Memory B cell (primary cell): ENCODE results near the gene SLC25A33.
"Not testable (repeated sequence)": the region's sequence is repeated elsewhere in the genome, so short reads cannot be mapped to it uniquely, and the experiment has no call there.

Experiments
- ATAC-seq: fragments of 150-1000 bp; cut with Tn5 transposase; 2 replicates; pipeline ENCODE4 v1.10.0; 2021; ENCODE audit warnings: low read depth, mild to moderate bottlenecking, moderate library complexity
- DNase-seq, 2 donors: peaks; one replicate each; pipeline ENCODE4 v3.0.0; 2022; ENCODE audit warnings: low spot score in 2 of 2
- H3K27ac Mint-ChIP-seq: one replicate; pipeline ENCODE4 v1.8.0; 2022; ENCODE audit warnings: mild to moderate bottlenecking, moderate library complexity, mixed read lengths
- H3K27me3 Mint-ChIP-seq: one replicate; pipeline ENCODE4 v1.8.0; 2022; ENCODE audit warnings: mixed read lengths
- H3K36me3 Mint-ChIP-seq: one replicate; pipeline ENCODE4 v1.8.0; 2022; ENCODE audit warnings: mild to moderate bottlenecking, mixed read lengths
- H3K4me1 Mint-ChIP-seq: one replicate; pipeline ENCODE4 v1.8.0; 2022; ENCODE audit warnings: mixed read lengths
- H3K4me3 Mint-ChIP-seq: one replicate; pipeline ENCODE4 v1.8.0; 2022; ENCODE audit warnings: mild to moderate bottlenecking, moderate library complexity, mixed read lengths
- H3K9me3 Mint-ChIP-seq: one replicate; pipeline ENCODE4 v1.8.0; 2022; ENCODE audit warnings: mixed read lengths

The SLC25A33 gene

GRCh38 chr1:9557624-9558023 lies 18.4 kb downstream of the SLC25A33 start:
- Mint-ChIP-seq H3K9me3 (no peaks in the 10 kb centered on the region), H3K27ac (no peak overlapping the region), H3K4me3 (no peak overlapping the region), H3K36me3 (peaks cover 23% of the 10 kb centered on the region), H3K4me1 (peaks cover 13% of the 10 kb centered on the region), H3K27me3 (no peaks in the 10 kb centered on the region)
- DNase-seq (no peak), ATAC-seq (no peak)

- Mint-ChIP-seq H3K9me3 (no peaks in the 10 kb centered on the region), H3K36me3 (peaks cover 23% of the 10 kb centered on the region), H3K27me3 (no peaks in the 10 kb centered on the region), H3K27ac (no peak overlapping the region), H3K4me3 (no peak overlapping the region), H3K4me1 (peaks cover 13% of the 10 kb centered on the region)
- ATAC-seq (peak; percentile 22), DNase-seq (no peak)
Measured at GRCh38 chr1:9558271-9558945, 19.1 kb downstream of the SLC25A33 start.

GRCh38 chr1:9558946-9559545 lies 19.8 kb downstream of the SLC25A33 start:
- Mint-ChIP-seq H3K36me3 (peaks cover 23% of the 10 kb centered on the region), H3K27ac (no peak overlapping the region), H3K4me3 (no peak overlapping the region)

GRCh38 chr1:9559673-9560072 lies 20.4 kb downstream of the SLC25A33 start:
- H3K27ac Mint-ChIP-seq: no peak overlapping the region
- no peak for ATAC-seq
- DNase-seq: no peak
- peak overlapping the region; percentile 75 for H3K4me3 Mint-ChIP-seq
- H3K36me3 Mint-ChIP-seq: peaks cover 23% of the 10 kb centered on the region
- no peaks in the 10 kb centered on the region for H3K27me3 Mint-ChIP-seq
- H3K9me3 Mint-ChIP-seq: no peaks in the 10 kb centered on the region
- H3K4me1 Mint-ChIP-seq: peaks cover 13% of the 10 kb centered on the region

More at GRCh38 chr1:9558946-9559545, 19.8 kb downstream of the SLC25A33 start:
- Mint-ChIP-seq H3K27me3 (no peaks in the 10 kb centered on the region), H3K4me1 (peaks cover 13% of the 10 kb centered on the region), H3K9me3 (no peaks in the 10 kb centered on the region)
- ATAC-seq (no peak), DNase-seq (no peak)

GRCh38 chr1:9560090-9560489 lies 20.8 kb downstream of the SLC25A33 start:
- ATAC-seq: peak; percentile 73
- not testable (repeated sequence) for H3K27ac Mint-ChIP-seq, DNase-seq, H3K9me3 Mint-ChIP-seq, H3K27me3 Mint-ChIP-seq
- Mint-ChIP-seq H3K4me3 (peak overlapping the region; percentile 75), H3K36me3 (peaks cover 23% of the 10 kb centered on the region), H3K4me1 (peaks cover 13% of the 10 kb centered on the region)

GRCh38 chr1:9561429-9561828 lies 22.2 kb downstream of the SLC25A33 start:
- Mint-ChIP-seq H3K27me3 (no peaks in the 10 kb centered on the region), H3K4me1 (peaks cover 10% of the 10 kb centered on the region), H3K27ac (no peak overlapping the region), H3K36me3 (peaks cover 12% of the 10 kb centered on the region), H3K9me3 (no peaks in the 10 kb centered on the region), H3K4me3 (no peak overlapping the region)
- ATAC-seq (no peak), DNase-seq (no peak)

GRCh38 chr1:9569267-9569666 lies 30.0 kb downstream of the SLC25A33 start:
- Mint-ChIP-seq H3K9me3 (no peaks in the 10 kb centered on the region), H3K36me3 (peaks cover 6% of the 10 kb centered on the region), H3K4me3 (no peak overlapping the region), H3K4me1 (no peaks in the 10 kb centered on the region), H3K27ac (peak overlapping the region; percentile 21), H3K27me3 (no peaks in the 10 kb centered on the region)
- no peak for DNase-seq
- no peak for ATAC-seq

GRCh38 chr1:9570886-9571529 lies 31.7 kb downstream of the SLC25A33 start:
- not testable (repeated sequence) for H3K27me3 Mint-ChIP-seq, H3K36me3 Mint-ChIP-seq, H3K4me3 Mint-ChIP-seq, H3K4me1 Mint-ChIP-seq, H3K27ac Mint-ChIP-seq, ATAC-seq, DNase-seq, H3K9me3 Mint-ChIP-seq

- Mint-ChIP-seq H3K4me1 (no peaks in the 10 kb centered on the region), H3K27me3 (no peaks in the 10 kb centered on the region), H3K27ac (no peak overlapping the region), H3K36me3 (peaks cover 15% of the 10 kb centered on the region), H3K4me3 (no peak overlapping the region), H3K9me3 (no peaks in the 10 kb centered on the region)
- ATAC-seq (peak; percentile 38), DNase-seq (no peak)
Measured at GRCh38 chr1:9573723-9574122, 34.5 kb downstream of the SLC25A33 start.

- H3K27me3 Mint-ChIP-seq: no peaks in the 10 kb centered on the region
- DNase-seq: no peak
- H3K36me3 Mint-ChIP-seq: peaks cover 11% of the 10 kb centered on the region
- no peaks in the 10 kb centered on the region for H3K4me1 Mint-ChIP-seq
- no peak for ATAC-seq
- no peak overlapping the region for H3K27ac Mint-ChIP-seq
- H3K4me3 Mint-ChIP-seq: no peak overlapping the region
- H3K9me3 Mint-ChIP-seq: no peaks in the 10 kb centered on the region
Measured at GRCh38 chr1:9575486-9575885, 36.2 kb downstream of the SLC25A33 start.

GRCh38 chr1:9576903-9577302 lies 37.6 kb downstream of the SLC25A33 start:
- Mint-ChIP-seq H3K4me3 (no peak overlapping the region), H3K27me3 (no peaks in the 10 kb centered on the region), H3K27ac (no peak overlapping the region), H3K36me3 (peaks cover 13% of the 10 kb centered on the region), H3K4me1 (no peaks in the 10 kb centered on the region), H3K9me3 (no peaks in the 10 kb centered on the region)
- DNase-seq: no peak
- no peak for ATAC-seq

GRCh38 chr1:9577423-9577822 lies 38.2 kb downstream of the SLC25A33 start:
- no peak for ATAC-seq
- no peaks in the 10 kb centered on the region for H3K27me3 Mint-ChIP-seq
- DNase-seq: no peak
- no peak overlapping the region for H3K27ac Mint-ChIP-seq
- no peaks in the 10 kb centered on the region for H3K4me1 Mint-ChIP-seq
- H3K36me3 Mint-ChIP-seq: peaks cover 16% of the 10 kb centered on the region
- no peaks in the 10 kb centered on the region for H3K9me3 Mint-ChIP-seq
- H3K4me3 Mint-ChIP-seq: no peak overlapping the region

- Mint-ChIP-seq H3K27me3 (no peaks in the 10 kb centered on the region), H3K4me1 (no peaks in the 10 kb centered on the region), H3K27ac (no peak overlapping the region), H3K4me3 (no peak overlapping the region), H3K9me3 (no peaks in the 10 kb centered on the region), H3K36me3 (peaks cover 13% of the 10 kb centered on the region)
- ATAC-seq: no peak
- no peak for DNase-seq
Measured at GRCh38 chr1:9580942-9581341, 41.7 kb downstream of the SLC25A33 start.

- no peaks in the 10 kb centered on the region for H3K27me3 Mint-ChIP-seq
- peaks cover 2% of the 10 kb centered on the region for H3K36me3 Mint-ChIP-seq
- H3K4me3 Mint-ChIP-seq: no peak overlapping the region
- H3K4me1 Mint-ChIP-seq: peaks cover 12% of the 10 kb centered on the region
- no peak for ATAC-seq
- no peak for DNase-seq
- H3K9me3 Mint-ChIP-seq: no peaks in the 10 kb centered on the region
- no peak overlapping the region for H3K27ac Mint-ChIP-seq
Measured at GRCh38 chr1:9586147-9586766, 47.0 kb downstream of the SLC25A33 start.
